Memory B cell (primary cell): ENCODE results near the gene TEX264.
"Not testable (repeated sequence)": the region's sequence is repeated elsewhere in the genome, so short reads cannot be mapped to it uniquely, and the experiment has no call there.

Experiments
- ATAC-seq: fragments of 150-1000 bp; cut with Tn5 transposase; 2 replicates; pipeline ENCODE4 v1.10.0; 2021; ENCODE audit warnings: low read depth, mild to moderate bottlenecking, moderate library complexity
- DNase-seq, 2 donors: peaks; one replicate each; pipeline ENCODE4 v3.0.0; 2022; ENCODE audit warnings: low spot score in 2 of 2
- H3K27ac Mint-ChIP-seq: one replicate; pipeline ENCODE4 v1.8.0; 2022; ENCODE audit warnings: mild to moderate bottlenecking, moderate library complexity, mixed read lengths
- H3K27me3 Mint-ChIP-seq: one replicate; pipeline ENCODE4 v1.8.0; 2022; ENCODE audit warnings: mixed read lengths
- H3K36me3 Mint-ChIP-seq: one replicate; pipeline ENCODE4 v1.8.0; 2022; ENCODE audit warnings: mild to moderate bottlenecking, mixed read lengths
- H3K4me1 Mint-ChIP-seq: one replicate; pipeline ENCODE4 v1.8.0; 2022; ENCODE audit warnings: mixed read lengths
- H3K4me3 Mint-ChIP-seq: one replicate; pipeline ENCODE4 v1.8.0; 2022; ENCODE audit warnings: mild to moderate bottlenecking, moderate library complexity, mixed read lengths
- H3K9me3 Mint-ChIP-seq: one replicate; pipeline ENCODE4 v1.8.0; 2022; ENCODE audit warnings: mixed read lengths

The TEX264 gene

GRCh38 chr3:51670823-51671733, at the start of gene TEX264:
TEX264 (plus strand) TSS chr3:51671252; CDS start chr3:51674305, 3,053 bp downstream.
- H3K36me3 Mint-ChIP-seq: peaks cover 8% of the 10 kb centered on the region
- ATAC-seq (peak; percentile 80), DNase-seq (peak; percentile 91 to 93)
- no peaks in the 10 kb centered on the region for H3K27me3 Mint-ChIP-seq
- H3K4me3 Mint-ChIP-seq: peak within 1 kb of the TSS; percentile 92
- peaks cover 56% of the 10 kb centered on the region for H3K4me1 Mint-ChIP-seq
- H3K27ac Mint-ChIP-seq: peak within 1 kb of the TSS; percentile 93
- no peaks in the 10 kb centered on the region for H3K9me3 Mint-ChIP-seq

DNA sequence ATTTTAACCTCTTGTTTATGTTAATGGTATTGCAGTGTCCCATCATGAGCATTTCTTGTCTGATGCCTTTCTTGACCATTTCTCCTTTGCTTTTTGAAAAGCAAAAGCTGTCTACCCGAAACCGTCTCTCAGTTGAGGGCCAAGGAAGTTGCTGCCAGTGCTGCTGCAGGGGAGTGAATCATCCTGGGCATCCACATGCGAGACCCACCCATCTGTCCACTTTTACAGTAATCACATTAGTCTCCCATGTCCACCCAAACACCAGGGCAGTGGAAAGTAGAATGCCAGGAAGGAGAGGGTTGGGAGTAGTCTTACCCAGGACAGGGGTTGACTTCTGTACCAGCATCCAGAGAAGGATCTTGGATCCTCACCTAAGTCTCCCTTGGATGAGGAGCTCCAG, 48.6 kb upstream of the TEX264 start:
- Mint-ChIP-seq H3K9me3 (no peaks in the 10 kb centered on the region), H3K4me3 (no peak overlapping the region), H3K4me1 (peaks cover 11% of the 10 kb centered on the region), H3K27me3 (no peaks in the 10 kb centered on the region), H3K27ac (no peak overlapping the region), H3K36me3 (peaks cover 8% of the 10 kb centered on the region)
- DNase-seq: no peak
- ATAC-seq: no peak

DNA sequence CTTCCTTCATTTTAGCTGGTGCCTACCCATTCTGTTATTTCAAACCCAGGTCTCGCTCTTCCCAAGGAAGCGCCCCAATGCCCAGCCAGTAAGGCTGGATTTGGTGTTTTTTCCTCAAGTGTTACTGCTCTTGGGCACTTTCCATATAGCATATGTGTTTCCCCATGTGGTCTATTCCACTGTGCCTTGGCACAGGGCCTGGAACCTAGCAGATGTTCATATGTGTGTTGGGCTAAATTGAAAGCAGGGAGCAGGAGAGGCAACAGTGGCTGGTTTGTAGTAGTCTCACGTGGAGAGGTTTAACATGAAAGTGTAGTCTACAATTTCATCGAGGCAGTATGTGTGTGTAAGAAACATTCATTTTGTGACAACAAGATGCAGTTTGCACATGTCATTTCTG, 48.2 kb upstream of the TEX264 start:
- H3K9me3 Mint-ChIP-seq: no peaks in the 10 kb centered on the region
- no peak overlapping the region for H3K4me3 Mint-ChIP-seq
- ATAC-seq (no peak), DNase-seq (no peak)
- peaks cover 11% of the 10 kb centered on the region for H3K4me1 Mint-ChIP-seq
- peaks cover 11% of the 10 kb centered on the region for H3K36me3 Mint-ChIP-seq
- H3K27me3 Mint-ChIP-seq: no peaks in the 10 kb centered on the region
- no peak overlapping the region for H3K27ac Mint-ChIP-seq

GRCh38 chr3:51630513-51630912, 40.5 kb upstream of the TEX264 start:
- H3K36me3 Mint-ChIP-seq: peaks cover 44% of the 10 kb centered on the region
- H3K27ac Mint-ChIP-seq: no peak overlapping the region

GRCh38 chr3:51637144-51637940, 33.7 kb upstream of the TEX264 start:
- Mint-ChIP-seq H3K9me3 (no peaks in the 10 kb centered on the region), H3K27me3 (no peaks in the 10 kb centered on the region), H3K36me3 (peaks cover 46% of the 10 kb centered on the region), H3K4me1 (no peaks in the 10 kb centered on the region), H3K27ac (no peak overlapping the region), H3K4me3 (no peak overlapping the region)
- DNase-seq (no peak), ATAC-seq (no peak)

More at GRCh38 chr3:51630513-51630912, 40.5 kb upstream of the TEX264 start:
- ATAC-seq: no peak
- Mint-ChIP-seq H3K4me3 (no peak overlapping the region), H3K9me3 (no peaks in the 10 kb centered on the region), H3K4me1 (no peaks in the 10 kb centered on the region), H3K27me3 (no peaks in the 10 kb centered on the region)
- DNase-seq: no peak

- ATAC-seq: peak; percentile 61
- no peak overlapping the region for H3K4me3 Mint-ChIP-seq
- H3K27ac Mint-ChIP-seq: no peak overlapping the region
- H3K9me3 Mint-ChIP-seq: no peaks in the 10 kb centered on the region
- DNase-seq: no peak
- peaks cover 46% of the 10 kb centered on the region for H3K36me3 Mint-ChIP-seq
- H3K4me1 Mint-ChIP-seq: no peaks in the 10 kb centered on the region
- H3K27me3 Mint-ChIP-seq: no peaks in the 10 kb centered on the region
Measured at GRCh38 chr3:51637941-51638471, 33.0 kb upstream of the TEX264 start.

DNA sequence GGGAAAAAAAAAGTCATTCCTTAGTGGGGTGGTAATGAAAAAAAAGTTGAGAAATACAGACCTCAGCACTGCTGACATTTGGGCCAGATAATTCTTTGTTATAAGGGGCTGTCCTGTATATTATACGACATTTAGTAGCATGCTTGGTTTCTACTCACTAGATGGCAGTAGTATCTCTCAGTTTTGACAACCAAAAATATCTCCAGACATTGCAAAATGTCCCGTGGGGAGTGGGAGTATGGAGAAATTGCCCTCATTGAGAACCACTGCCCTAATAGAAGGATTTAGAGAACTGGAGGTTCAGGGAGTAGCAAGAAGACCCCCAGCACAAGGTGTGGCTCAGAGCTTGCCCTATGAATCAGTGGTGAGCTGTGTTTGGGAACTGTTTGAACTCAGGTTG, 28.6 kb upstream of the TEX264 start:
- no peak overlapping the region for H3K27ac Mint-ChIP-seq
- H3K4me1 Mint-ChIP-seq: no peaks in the 10 kb centered on the region
- no peaks in the 10 kb centered on the region for H3K9me3 Mint-ChIP-seq
- DNase-seq (no peak), ATAC-seq (peak; percentile 39)
- H3K36me3 Mint-ChIP-seq: peaks cover 58% of the 10 kb centered on the region
- no peaks in the 10 kb centered on the region for H3K27me3 Mint-ChIP-seq
- H3K4me3 Mint-ChIP-seq: no peak overlapping the region

DNA sequence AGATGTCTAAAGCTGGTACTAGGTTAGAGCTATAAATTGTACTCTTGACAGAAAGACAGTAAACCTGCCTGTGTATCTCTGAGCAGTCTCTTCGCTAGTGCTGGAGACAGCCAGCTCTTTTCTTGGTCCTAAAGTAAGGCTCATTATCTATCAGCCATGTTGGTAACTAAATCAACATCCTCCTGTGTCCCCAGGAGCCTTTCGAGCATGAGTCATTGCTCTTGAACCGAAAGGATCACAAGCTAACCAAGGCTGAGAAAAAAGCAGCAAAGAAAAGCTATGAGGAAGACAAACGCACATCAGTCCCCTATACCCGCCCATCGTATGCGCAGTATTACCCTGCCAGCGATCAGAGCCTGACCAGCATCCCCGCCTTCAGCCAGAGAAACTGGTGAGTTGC, 25.0 kb upstream of the TEX264 start:
- H3K9me3 Mint-ChIP-seq: no peaks in the 10 kb centered on the region
- no peaks in the 10 kb centered on the region for H3K27me3 Mint-ChIP-seq
- no peak overlapping the region for H3K4me3 Mint-ChIP-seq
- no peak for ATAC-seq
- no peaks in the 10 kb centered on the region for H3K4me1 Mint-ChIP-seq
- H3K27ac Mint-ChIP-seq: no peak overlapping the region
- no peak for DNase-seq
- peaks cover 71% of the 10 kb centered on the region for H3K36me3 Mint-ChIP-seq

GRCh38 chr3:51652103-51652502, 18.9 kb upstream of the TEX264 start:
- H3K36me3 Mint-ChIP-seq: peaks cover 50% of the 10 kb centered on the region
- H3K4me3 Mint-ChIP-seq, H3K27ac Mint-ChIP-seq: not testable (repeated sequence)

DNA sequence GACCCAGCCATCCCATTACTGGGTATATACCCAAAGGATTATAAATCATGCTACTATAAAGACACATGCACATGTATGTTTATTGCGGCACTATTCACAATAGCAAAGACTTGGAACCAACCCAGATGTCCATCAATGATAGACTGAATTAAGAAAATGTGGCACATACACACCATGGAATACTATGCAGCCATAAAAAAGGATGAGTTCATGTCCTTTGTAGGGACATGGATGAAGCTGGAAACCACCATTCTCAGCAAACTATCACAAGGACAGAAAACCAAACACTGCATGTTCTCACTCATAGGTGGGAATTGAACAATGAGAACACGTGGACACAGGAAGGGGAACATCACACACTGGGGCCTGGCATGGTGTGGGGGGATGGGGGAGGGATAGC, 17.6 kb upstream of the TEX264 start:
- not testable (repeated sequence) for DNase-seq, H3K4me3 Mint-ChIP-seq, H3K9me3 Mint-ChIP-seq, H3K27ac Mint-ChIP-seq, ATAC-seq, H3K4me1 Mint-ChIP-seq, H3K27me3 Mint-ChIP-seq
- peaks cover 48% of the 10 kb centered on the region for H3K36me3 Mint-ChIP-seq

More at GRCh38 chr3:51652103-51652502, 18.9 kb upstream of the TEX264 start:
- H3K27me3 Mint-ChIP-seq, H3K4me1 Mint-ChIP-seq, DNase-seq, ATAC-seq, H3K9me3 Mint-ChIP-seq: not testable (repeated sequence)

DNA sequence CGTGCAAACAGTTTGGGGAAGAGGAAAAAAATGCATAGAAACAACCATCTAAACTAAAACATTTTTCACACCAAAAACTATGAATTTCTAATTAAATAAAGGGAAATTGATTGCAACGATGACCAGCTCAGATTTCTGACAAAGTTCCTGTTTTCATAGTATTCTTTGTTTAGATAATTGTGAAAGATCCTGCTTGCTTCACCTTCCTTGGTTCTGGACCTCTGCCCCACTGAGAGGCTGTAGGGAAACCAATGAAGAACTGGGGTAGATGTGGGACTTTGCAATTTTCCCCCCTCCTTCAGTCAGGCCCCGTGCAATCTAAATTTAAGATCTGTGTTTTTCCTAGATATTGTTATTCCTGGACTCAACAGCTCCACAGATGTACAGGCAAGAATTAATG, 13.8 kb upstream of the TEX264 start:
- ATAC-seq (no peak), DNase-seq (no peak)
- Mint-ChIP-seq H3K4me3 (no peak overlapping the region), H3K9me3 (no peaks in the 10 kb centered on the region), H3K4me1 (no peaks in the 10 kb centered on the region), H3K27ac (no peak overlapping the region), H3K27me3 (no peaks in the 10 kb centered on the region), H3K36me3 (peaks cover 35% of the 10 kb centered on the region)

- no peak for ATAC-seq
- Mint-ChIP-seq H3K27me3 (no peaks in the 10 kb centered on the region), H3K27ac (peak overlapping the region; percentile 11), H3K9me3 (no peaks in the 10 kb centered on the region), H3K4me3 (no peak overlapping the region), H3K4me1 (no peaks in the 10 kb centered on the region), H3K36me3 (peaks cover 36% of the 10 kb centered on the region)
- DNase-seq: no peak
Measured at GRCh38 chr3:51659942-51660341, 11.1 kb upstream of the TEX264 start.

DNA sequence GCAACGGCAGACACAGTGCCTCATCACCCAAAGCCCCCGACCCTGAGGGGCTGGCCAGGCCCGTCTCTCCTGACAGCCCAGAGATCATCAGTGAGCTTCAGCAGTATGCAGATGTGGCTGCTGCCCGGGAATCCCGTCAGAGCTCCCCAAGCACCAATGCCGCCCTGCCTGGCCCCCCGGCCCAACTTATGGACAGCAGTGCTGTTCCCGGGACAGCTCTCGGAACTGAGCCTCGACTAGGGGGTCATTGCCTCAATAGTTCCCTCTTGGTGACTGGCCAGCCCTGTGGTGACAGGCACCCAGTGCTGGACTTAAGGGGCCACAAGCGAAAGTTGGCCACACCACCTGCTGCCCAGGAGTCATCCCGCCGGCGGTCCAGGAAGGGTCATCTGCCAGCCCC, 8.6 kb upstream of the TEX264 start:
- H3K4me1 Mint-ChIP-seq: peaks cover under 1% of the 10 kb centered on the region
- DNase-seq (no peak), ATAC-seq (no peak)
- H3K27me3 Mint-ChIP-seq: no peaks in the 10 kb centered on the region
- H3K4me3 Mint-ChIP-seq: no peak overlapping the region
- no peak overlapping the region for H3K27ac Mint-ChIP-seq
- H3K9me3 Mint-ChIP-seq: no peaks in the 10 kb centered on the region
- H3K36me3 Mint-ChIP-seq: peaks cover 26% of the 10 kb centered on the region

- Mint-ChIP-seq H3K4me1 (peaks cover 34% of the 10 kb centered on the region), H3K4me3 (no peak overlapping the region), H3K27ac (peak overlapping the region; percentile 93), H3K27me3 (no peaks in the 10 kb centered on the region), H3K9me3 (no peaks in the 10 kb centered on the region), H3K36me3 (no peaks in the 10 kb centered on the region)
- DNase-seq (no peak), ATAC-seq (no peak)
Measured at GRCh38 chr3:51668756-51669155, 2.3 kb upstream of the TEX264 start.
